HCT116 (cell line): ENCODE data around the gene ETF1. TPM values are rescaled to one million over a fixed set of nuclear protein-coding genes. Genes with fewer than 3 reads are reported as not detected.

ENCODE experiments used
- ATAC-seq: fragments of 200-7000 bp; cut with Tn5 transposase; 2 replicates; pipeline ENCODE4 v1.9.1; 2020; ENCODE audit warnings: mild to moderate bottlenecking, moderate library complexity
- BruUV-seq: library from RNA; stranded (reverse); fragments of 400-500 nt; replicated peaks from 2 replicates; lab custom pipeline; 2021; lab: Mats Ljungman, UMichigan
- CTCF ChIA-PET: fragments of 300-600 bp; sonication (Branson Sonifier 250); formaldehyde crosslinking; loops from one replicate; lab custom pipeline; 2021; ENCODE audit warnings: antibody characterized with exemption; lab: Charles Lee
- POLR2A ChIA-PET: fragments of 300-600, 350-600 bp; sonication (Branson Sonifier 250); formaldehyde crosslinking; loops from one replicate; lab custom pipeline; 2021; ENCODE audit warnings: antibody characterized with exemption; lab: Charles Lee
- RAD21 ChIA-PET, 2 experiments: fragments of 300-600 bp; sonication (Branson Sonifier 250); formaldehyde crosslinking; loops; one replicate each; lab custom pipeline; 2023; ENCODE audit warnings: low total read pairs in 2 of 2; ENCODE audit not compliant: uncharacterized antibody in 2 of 2, unreplicated experiment in 2 of 2, low non-redundant PET in 1 of 2; lab: Charles Lee
- DNase-seq: peaks from one replicate; pipeline ENCODE4 v3.0.0-alpha.2; 2010; ENCODE audit warnings: low read depth, low spot score
- H2AFZ ChIP-seq: fragments of 200-600 bp; shearing (Covaris generic), sonication (generic); 2 replicates; pipeline ENCODE4 v1.6.1; 2017; ENCODE audit warnings: low read depth, mixed run types, mixed read lengths, antibody characterized with exemption, low read length; ENCODE audit not compliant: poor library complexity, severe bottlenecking
- H3K27ac ChIP-seq: 2 replicates; pipeline ENCODE4 v1.5.1; 2012; ENCODE audit warnings: low read depth, low read length
- H3K27me3 ChIP-seq: fragments of 200-600 bp; sonication (generic); 2 replicates; pipeline ENCODE4 v1.6.1; 2016; ENCODE audit warnings: mixed run types, low read length, mixed read lengths; ENCODE audit not compliant: insufficient read depth
- H3K36me3 ChIP-seq, 2 experiments: fragments of 200-500 bp in 1 of 2; fragments of 200-600 bp in 1 of 2; sonication (Bioruptor generic) in 1 of 2; sonication (generic) in 1 of 2; 2 replicates each; pipeline versions ENCODE4 v1.5.1 to v1.6.1; 2014 to 2016; ENCODE audit warnings: low read length in 2 of 2, inconsistent platforms in 1 of 2, mixed read lengths in 1 of 2, mixed run types in 1 of 2; ENCODE audit not compliant: insufficient read depth in 2 of 2, control insufficient read depth in 1 of 2
- H3K4me1 ChIP-seq, 2 experiments: fragments of 200-600 bp in 1 of 2; sonication (generic) in 1 of 2; 2 replicates each; pipeline versions ENCODE4 v1.5.1 to v1.6.1; 2012 to 2017; ENCODE audit warnings: low read length in 2 of 2, inconsistent platforms in 1 of 2, mild to moderate bottlenecking in 1 of 2, mixed read lengths in 1 of 2, mixed run types in 1 of 2, moderate library complexity in 1 of 2; ENCODE audit not compliant: insufficient read depth in 2 of 2, control insufficient read depth in 1 of 2
- H3K4me2 ChIP-seq: fragments of 200-600 bp; sonication (generic); 2 replicates; pipeline ENCODE4 v1.6.1; 2017; ENCODE audit warnings: mixed run types, low read length, mixed read lengths
- H3K4me3 ChIP-seq, 2 experiments: fragments of 200-600 bp in 1 of 2; sonication (generic) in 1 of 2; replicated peaks in 1 of 2; 2 replicates each; pipeline ENCODE4 v1.5.1; 2011 to 2016; ENCODE audit warnings: low read length in 2 of 2, control low read depth in 1 of 2, low read depth in 1 of 2, mild to moderate bottlenecking in 1 of 2, mixed read lengths in 1 of 2, mixed run types in 1 of 2
- H3K79me2 ChIP-seq: fragments of 200-600 bp; sonication (generic); 2 replicates; pipeline ENCODE4 v1.6.1; 2017; ENCODE audit warnings: mild to moderate bottlenecking, mixed run types, low read length, moderate library complexity, mixed read lengths; ENCODE audit not compliant: insufficient read depth
- H3K9ac ChIP-seq: fragments of 200-600 bp; sonication (generic); 2 replicates; pipeline ENCODE4 v1.6.1; 2016; ENCODE audit warnings: low read length, mixed read lengths
- H3K9me2 ChIP-seq: fragments of 200-600 bp; sonication (generic), shearing (Covaris generic); 2 replicates; pipeline ENCODE4 v1.6.1; 2017; ENCODE audit warnings: mixed run types, mild to moderate bottlenecking, moderate library complexity; ENCODE audit not compliant: insufficient read depth
- H3K9me3 ChIP-seq, 2 experiments: fragments of 200-500 bp in 1 of 2; fragments of 200-600 bp in 1 of 2; sonication (Bioruptor generic) in 1 of 2; sonication (generic) in 1 of 2; 2 replicates each; pipeline ENCODE4 v1.6.1; 2014 to 2017; ENCODE audit warnings: low read length in 2 of 2, mixed read lengths in 2 of 2, inconsistent platforms in 1 of 2, low read depth in 1 of 2, mild to moderate bottlenecking in 1 of 2, mixed run types in 1 of 2, moderate library complexity in 1 of 2; ENCODE audit not compliant: control insufficient read depth in 1 of 2, insufficient read depth in 1 of 2
- H4K20me1 ChIP-seq: fragments of 200-600 bp; sonication (generic), shearing (Covaris generic); 2 replicates; pipeline ENCODE4 v1.6.1; 2017; ENCODE audit warnings: mixed run types, mild to moderate bottlenecking, moderate library complexity; ENCODE audit not compliant: insufficient read depth
- ATF3 ChIP-seq: IDR thresholded peaks from 2 replicates; pipeline ENCODE4 v1.6.1; 2012
- CBX3 ChIP-seq: IDR thresholded peaks from 2 replicates; pipeline ENCODE4 v1.6.1; 2012; ENCODE audit warnings: low read depth
- EGR1 ChIP-seq: IDR thresholded peaks from 2 replicates; pipeline ENCODE4 v1.6.1; 2012; ENCODE audit warnings: low read depth
- EZH2 ChIP-seq: fragments of 200-600 bp; sonication (generic); IDR thresholded peaks from 2 replicates; pipeline ENCODE4 v1.6.1; 2017; ENCODE audit warnings: antibody characterized with exemption, mixed run types
- FOSL1 ChIP-seq: IDR thresholded peaks from 2 replicates; pipeline ENCODE4 v1.6.1; 2012; ENCODE audit warnings: low read depth
- JUND ChIP-seq: IDR thresholded peaks from 2 replicates; pipeline ENCODE4 v1.6.1; 2012
- MAX ChIP-seq: IDR thresholded peaks from 2 replicates; pipeline ENCODE4 v1.6.1; 2012
- POLR2A ChIP-seq: IDR thresholded peaks from 2 replicates; pipeline ENCODE4 v1.7.0; 2011; ENCODE audit warnings: borderline replicate concordance; ENCODE audit not compliant: insufficient read depth, insufficient read length; ENCODE audit errors: extremely low read depth
- POLR2AphosphoS5 ChIP-seq: IDR thresholded peaks from 2 replicates; pipeline ENCODE4 v1.6.1; 2011; ENCODE audit warnings: mild to moderate bottlenecking, low read depth, low read length, moderate library complexity
- REST ChIP-seq: IDR thresholded peaks from 2 replicates; pipeline ENCODE4 v1.6.1; 2012; ENCODE audit warnings: low read depth
- SP1 ChIP-seq: IDR thresholded peaks from 2 replicates; pipeline ENCODE4 v1.6.1; 2012; ENCODE audit warnings: low read depth
- SRF ChIP-seq: IDR thresholded peaks from 2 replicates; pipeline ENCODE4 v1.6.1; 2012; ENCODE audit warnings: low read depth
- ZFX ChIP-seq: fragments of 450-650 bp; IDR thresholded peaks from 2 replicates; pipeline ENCODE4 v1.6.1; 2017
- ZNF274 ChIP-seq: fragments of 200-500 bp; sonication (Bioruptor generic); IDR thresholded peaks from 2 replicates; pipeline ENCODE4 v1.6.1; 2014; ENCODE audit warnings: mild to moderate bottlenecking, low read depth, low read length, inconsistent platforms
- intact Hi-C: fragments of 100-400 bp; cut with micrococcal nuclease; formaldehyde crosslinking; loops from 2 replicates; pipeline ENCODE4 v1.10.0; 2022
- total RNA-seq: library from RNA; stranded (reverse); gene quantifications from one replicate; pipeline ENCODE4 v1.2.1, GENCODE V29; 2021; ENCODE audit not compliant: unreplicated experiment
- TF ChIP-seq, protein P1 (sequence below), 3 experiments: fragments of 200-600 bp in 1 of 3; sonication (generic) in 1 of 3; IDR thresholded peaks in 2 of 3; conservative IDR thresholded peaks in 1 of 3; 2 replicates each; pipeline ENCODE4 v1.5.1; 2012 to 2017; ENCODE audit warnings: low read depth in 2 of 3, low read length in 2 of 3, antibody characterized with exemption in 1 of 3, borderline replicate concordance in 1 of 3, control low read depth in 1 of 3, mild to moderate bottlenecking in 1 of 3, mixed read lengths in 1 of 3, mixed run types in 1 of 3, moderate library complexity in 1 of 3; ENCODE audit not compliant: insufficient read depth in 1 of 3

The ETF1 gene
- total RNA-seq, 1 experiment from 2014 or later, result 178 TPM

GRCh38 chr5:138582959-138583358, 39.9 kb upstream of the ETF1 start:
- no peaks in the 10 kb centered on the region for H3K36me3 ChIP-seq
- H3K4me1 ChIP-seq, result peaks cover 0 to 6% of the 10 kb centered on the region in 2 experiments; a peak in 3 of 4 replicates
- H3K27me3 ChIP-seq, result no peaks in the 10 kb centered on the region
- DNase-seq, result no peak
- intact Hi-C loops, result no loop called here
- RAD21 ChIA-PET, result no interaction called here
- no peak overlapping the region for H3K4me2 ChIP-seq
- H3K27ac ChIP-seq, result no peak overlapping the region
- H3K4me3 ChIP-seq, result no peak overlapping the region
- no peak for TF ChIP-seq POLR2AphosphoS5
- no peak for TF ChIP-seq JUND
- TF ChIP-seq FOSL1, result no peak
- no peak for TF ChIP-seq REST
- TF ChIP-seq SRF, result no peak
- no peak for TF ChIP-seq CBX3
- no peak for TF ChIP-seq ZNF274
- no peak for TF ChIP-seq ZFX
- no peak for TF ChIP-seq MAX
- TF ChIP-seq EGR1, result no peak
- no peak for TF ChIP-seq EZH2
- TF ChIP-seq, protein P1, sequence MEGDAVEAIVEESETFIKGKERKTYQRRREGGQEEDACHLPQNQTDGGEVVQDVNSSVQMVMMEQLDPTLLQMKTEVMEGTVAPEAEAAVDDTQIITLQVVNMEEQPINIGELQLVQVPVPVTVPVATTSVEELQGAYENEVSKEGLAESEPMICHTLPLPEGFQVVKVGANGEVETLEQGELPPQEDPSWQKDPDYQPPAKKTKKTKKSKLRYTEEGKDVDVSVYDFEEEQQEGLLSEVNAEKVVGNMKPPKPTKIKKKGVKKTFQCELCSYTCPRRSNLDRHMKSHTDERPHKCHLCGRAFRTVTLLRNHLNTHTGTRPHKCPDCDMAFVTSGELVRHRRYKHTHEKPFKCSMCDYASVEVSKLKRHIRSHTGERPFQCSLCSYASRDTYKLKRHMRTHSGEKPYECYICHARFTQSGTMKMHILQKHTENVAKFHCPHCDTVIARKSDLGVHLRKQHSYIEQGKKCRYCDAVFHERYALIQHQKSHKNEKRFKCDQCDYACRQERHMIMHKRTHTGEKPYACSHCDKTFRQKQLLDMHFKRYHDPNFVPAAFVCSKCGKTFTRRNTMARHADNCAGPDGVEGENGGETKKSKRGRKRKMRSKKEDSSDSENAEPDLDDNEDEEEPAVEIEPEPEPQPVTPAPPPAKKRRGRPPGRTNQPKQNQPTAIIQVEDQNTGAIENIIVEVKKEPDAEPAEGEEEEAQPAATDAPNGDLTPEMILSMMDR (IDR thresholded peaks at IDR 0.05 in 2 of 3, conservative IDR thresholded peaks at IDR 0.05 in 1 of 3; ENCODE audit: borderline replicate concordance in 1 of 3, insufficient read depth in 1 of 3, low read depth in 2 of 3, low read length in 2 of 3), result no peak
- TF ChIP-seq SP1, result no peak
- TF ChIP-seq ATF3, result no peak
- TF ChIP-seq POLR2A, result no peak
- no peaks in the 10 kb centered on the region for H3K79me2 ChIP-seq
- CTCF ChIA-PET, result no interaction called here
- H3K9ac ChIP-seq, result no peak overlapping the region
- no TSS peak for BruUV-seq
- H3K9me2 ChIP-seq, result no peaks in the 10 kb centered on the region
- POLR2A ChIA-PET, result no interaction called here
- no peaks in the 10 kb centered on the region for H4K20me1 ChIP-seq
- ATAC-seq, result no peak
- no peak overlapping the region for H2AFZ ChIP-seq
- H3K9me3 ChIP-seq, result no peaks in the 10 kb centered on the region
